ENCODE measurements around the gene LYST. TPM values are rescaled to one million over a fixed set of nuclear protein-coding genes. Genes with fewer than 3 reads are reported as not detected.
A peak's percentile ranks its signal among the peaks of the same experiment; 100 is the strongest.
"Not testable (repeated sequence)": the region's sequence is repeated elsewhere in the genome, so short reads cannot be mapped to it uniquely, and the experiment has no call there.

LYST gene
- total RNA-seq, 1 donor: 30.4 TPM

DNA sequence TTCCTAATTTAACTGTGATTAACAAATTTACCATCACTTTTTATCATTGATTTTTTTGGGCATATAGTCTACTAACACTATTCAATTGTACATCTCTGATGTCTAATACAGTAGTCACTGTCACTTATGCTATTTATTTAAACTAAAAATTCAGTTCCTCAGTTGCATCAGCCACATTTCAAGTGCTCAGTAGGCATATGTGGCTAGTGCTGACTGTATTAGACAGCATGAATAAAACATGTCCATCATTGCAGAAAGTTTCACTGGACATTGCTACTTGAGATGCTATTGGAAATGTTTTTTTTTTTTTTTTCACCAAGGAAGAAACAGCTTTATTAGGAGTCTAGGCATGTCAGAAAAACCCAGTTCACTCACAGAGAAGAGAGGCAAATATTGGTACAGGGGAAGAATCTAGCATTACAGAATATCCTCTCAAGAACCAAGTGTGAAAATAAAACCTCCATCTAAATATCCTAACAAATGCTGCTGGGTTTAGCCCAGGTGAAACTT lies 109.1 kb downstream of the LYST start:
- TF ChIP-seq, protein P1, sequence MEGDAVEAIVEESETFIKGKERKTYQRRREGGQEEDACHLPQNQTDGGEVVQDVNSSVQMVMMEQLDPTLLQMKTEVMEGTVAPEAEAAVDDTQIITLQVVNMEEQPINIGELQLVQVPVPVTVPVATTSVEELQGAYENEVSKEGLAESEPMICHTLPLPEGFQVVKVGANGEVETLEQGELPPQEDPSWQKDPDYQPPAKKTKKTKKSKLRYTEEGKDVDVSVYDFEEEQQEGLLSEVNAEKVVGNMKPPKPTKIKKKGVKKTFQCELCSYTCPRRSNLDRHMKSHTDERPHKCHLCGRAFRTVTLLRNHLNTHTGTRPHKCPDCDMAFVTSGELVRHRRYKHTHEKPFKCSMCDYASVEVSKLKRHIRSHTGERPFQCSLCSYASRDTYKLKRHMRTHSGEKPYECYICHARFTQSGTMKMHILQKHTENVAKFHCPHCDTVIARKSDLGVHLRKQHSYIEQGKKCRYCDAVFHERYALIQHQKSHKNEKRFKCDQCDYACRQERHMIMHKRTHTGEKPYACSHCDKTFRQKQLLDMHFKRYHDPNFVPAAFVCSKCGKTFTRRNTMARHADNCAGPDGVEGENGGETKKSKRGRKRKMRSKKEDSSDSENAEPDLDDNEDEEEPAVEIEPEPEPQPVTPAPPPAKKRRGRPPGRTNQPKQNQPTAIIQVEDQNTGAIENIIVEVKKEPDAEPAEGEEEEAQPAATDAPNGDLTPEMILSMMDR (IDR thresholded peaks at IDR 0.05; ENCODE audit: insufficient read depth, low read length): no peak
- no peak overlapping the region for H3K4me3 ChIP-seq (ENCODE audit: low read depth, low read length)
- no peak for DNase-seq (ENCODE audit: low read depth)

DNA sequence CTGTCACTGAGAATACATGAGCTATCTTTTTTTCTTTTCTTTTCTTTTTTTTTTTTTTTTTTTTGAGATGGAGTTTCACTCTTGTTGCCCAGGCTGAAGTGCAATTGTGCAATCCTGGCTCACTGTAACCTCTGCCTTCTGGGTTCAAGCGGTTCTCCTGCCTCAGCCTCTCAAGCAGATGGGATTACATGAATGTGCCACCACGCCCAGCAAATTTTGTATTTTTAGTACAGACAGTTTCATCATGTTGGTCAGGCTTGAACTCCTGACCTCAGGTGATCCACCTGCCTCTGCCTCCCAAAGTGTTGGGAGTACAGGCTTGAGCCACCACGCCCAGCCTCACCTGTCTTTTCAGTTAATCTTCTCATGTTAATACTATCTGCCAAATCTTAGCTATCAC lies 112.5 kb downstream of the LYST start:
- DNase-seq (ENCODE audit: low read depth); H3K4me3 ChIP-seq (ENCODE audit: low read depth, low read length): not testable (repeated sequence)

DNA sequence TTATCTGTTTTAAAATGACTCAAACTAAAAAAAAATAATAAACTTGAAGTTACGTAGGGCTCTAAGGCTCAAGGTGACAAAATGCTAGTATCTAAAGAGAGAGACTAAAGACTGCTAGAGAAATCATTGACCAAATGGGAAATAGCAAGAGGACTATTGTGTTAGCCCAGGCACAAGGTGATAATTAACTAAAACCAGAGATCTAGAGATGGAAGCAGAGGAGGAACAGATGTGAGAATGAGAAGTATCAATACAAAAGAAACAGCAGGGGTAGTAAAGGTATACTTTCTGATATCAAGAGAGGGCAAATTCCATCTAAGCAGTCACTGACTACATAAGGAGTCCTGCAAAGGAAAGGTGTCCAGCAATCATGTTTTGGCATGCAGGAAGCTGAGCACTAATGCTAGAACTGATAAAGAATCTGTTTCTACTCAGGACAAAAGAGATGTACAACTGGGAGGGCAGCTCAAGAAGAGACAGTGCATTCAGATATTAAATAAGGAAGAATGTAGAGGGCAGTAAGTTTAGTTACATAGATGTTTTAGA lies 116.9 kb downstream of the LYST start:
- no peak overlapping the region for H3K4me3 ChIP-seq (ENCODE audit: low read depth, low read length)
- TF ChIP-seq, protein P1 (IDR thresholded peaks at IDR 0.05; ENCODE audit: insufficient read depth, low read length): no peak
- DNase-seq (ENCODE audit: low read depth): no peak

DNA sequence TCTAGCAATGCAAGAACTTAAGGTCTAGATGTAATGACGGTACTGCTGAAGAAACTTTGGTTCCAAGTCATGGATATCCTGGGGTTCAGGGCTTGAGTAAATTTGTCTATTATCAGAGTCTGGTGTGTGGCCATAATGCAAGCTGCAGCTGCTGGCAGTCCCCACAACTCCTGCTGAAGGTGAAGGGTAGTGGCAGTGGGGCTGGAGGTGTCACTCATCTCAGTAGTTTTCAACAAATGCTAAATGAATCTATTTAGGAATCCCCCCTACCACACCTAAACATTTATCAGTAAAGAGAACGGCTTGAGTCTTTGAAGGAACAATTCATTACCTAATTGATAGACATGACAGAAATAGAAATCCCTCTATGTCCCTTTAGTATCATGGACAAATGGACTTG lies 118.0 kb downstream of the LYST start:
- no peak overlapping the region for H3K4me3 ChIP-seq (ENCODE audit: low read depth, low read length)
- TF ChIP-seq, protein P1 (IDR thresholded peaks at IDR 0.05; ENCODE audit: insufficient read depth, low read length): no peak
- DNase-seq (ENCODE audit: low read depth): no peak

DNA sequence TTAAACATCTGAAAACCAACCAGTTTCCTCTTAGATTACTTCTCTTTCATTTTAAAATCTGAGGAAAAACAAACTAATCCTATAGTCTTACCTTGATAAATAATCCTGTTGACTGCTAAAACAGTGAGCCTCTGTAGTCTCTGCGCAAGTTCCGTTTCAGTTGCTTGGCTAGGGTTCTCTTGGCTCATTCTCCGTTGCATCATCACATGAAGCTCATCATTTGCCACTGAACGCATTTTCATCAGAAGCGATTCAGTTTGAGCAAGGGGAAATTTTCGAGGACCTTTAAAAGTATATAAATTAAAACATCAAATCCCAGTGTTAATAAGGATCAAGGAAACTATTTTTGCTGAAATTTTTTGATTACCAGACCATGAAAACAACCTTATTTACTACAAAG lies 120.5 kb downstream of the LYST start:
- no peak overlapping the region for H3K4me3 ChIP-seq (ENCODE audit: low read depth, low read length)
- no peak for DNase-seq (ENCODE audit: low read depth)
- TF ChIP-seq, protein P1 (IDR thresholded peaks at IDR 0.05; ENCODE audit: insufficient read depth, low read length): no peak

DNA sequence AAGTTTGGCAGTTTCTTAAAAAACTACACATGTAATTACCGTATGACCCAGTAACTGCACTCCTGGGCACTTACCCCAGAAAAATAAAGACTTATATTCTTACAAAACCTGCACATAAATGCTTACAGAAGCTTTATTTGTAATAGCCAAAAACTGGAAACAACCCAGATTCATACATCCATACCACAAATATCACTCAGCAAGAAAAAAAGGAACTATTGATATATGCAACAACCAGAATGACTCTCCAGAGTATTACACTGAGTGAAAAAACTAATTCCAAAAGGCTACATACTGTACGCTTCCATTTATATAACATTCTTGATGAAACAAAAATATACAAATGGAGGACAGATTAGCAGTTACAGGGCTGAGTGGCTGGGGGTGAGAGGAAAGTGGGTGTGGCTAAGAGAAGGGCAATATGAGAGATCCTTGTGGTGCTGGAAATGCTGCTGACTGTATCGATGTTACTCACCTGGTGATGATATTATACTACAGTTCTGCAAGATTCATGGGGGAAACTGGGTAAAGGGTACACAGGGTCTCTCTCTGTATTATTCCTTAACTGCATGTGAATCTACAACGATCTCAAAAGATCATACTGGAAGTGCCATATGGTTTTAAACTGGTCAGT lies 121.1 kb downstream of the LYST start:
- DNase-seq (ENCODE audit: low read depth): peak; percentile 25
- TF ChIP-seq, protein P1 (IDR thresholded peaks at IDR 0.05; ENCODE audit: insufficient read depth, low read length): no peak
- no peak overlapping the region for H3K4me3 ChIP-seq (ENCODE audit: low read depth, low read length)

DNA sequence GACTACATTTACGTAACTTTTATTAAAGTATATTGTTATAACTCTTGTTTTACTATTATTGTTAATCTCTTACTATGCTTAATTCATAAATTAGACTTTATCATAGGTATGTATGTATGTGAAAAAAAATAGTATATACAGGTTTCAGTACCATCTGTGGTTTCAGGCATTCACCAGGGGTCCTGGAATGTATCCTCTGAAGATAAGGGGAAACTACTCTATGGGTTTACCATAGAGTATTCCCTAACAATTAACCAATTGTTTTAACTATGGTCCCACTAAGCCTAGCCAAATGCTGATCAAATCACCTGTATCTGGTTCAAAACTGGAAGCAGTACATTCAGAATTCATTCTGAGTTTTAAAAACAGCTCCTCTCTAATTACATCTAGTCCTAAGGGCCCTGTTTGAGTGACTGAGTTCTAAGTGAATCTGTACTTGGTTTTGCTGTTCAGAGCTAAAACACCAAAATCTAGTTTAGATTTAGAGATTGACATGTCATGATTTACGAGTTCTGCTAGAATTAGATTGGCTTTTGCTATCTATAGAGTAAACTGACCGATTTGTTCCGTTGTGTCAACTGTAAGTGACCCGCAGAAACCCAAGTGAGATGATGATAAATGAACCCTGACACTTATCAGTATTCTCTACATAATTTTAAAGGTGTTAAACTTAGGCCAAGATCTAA lies 123.6 kb downstream of the LYST start:
- TF ChIP-seq, protein P1 (IDR thresholded peaks at IDR 0.05; ENCODE audit: insufficient read depth, low read length): no peak
- no peak overlapping the region for H3K4me3 ChIP-seq (ENCODE audit: low read depth, low read length)
- DNase-seq (ENCODE audit: low read depth): no peak
